AG10803 (cell line): Measurements from ENCODE around the gene CATSPER3.

Experiments used
- DNase-seq: peaks from one replicate; pipeline ENCODE4 v3.0.0; 2010; ENCODE audit warnings: low read depth
- H3K4me3 ChIP-seq: 2 replicates; pipeline ENCODE4 v1.5.1; 2011; ENCODE audit warnings: mild to moderate bottlenecking, low read length, control low read depth
- CTCF ChIP-seq: conservative IDR thresholded peaks from 2 replicates; pipeline ENCODE4 v1.5.1; 2011; ENCODE audit warnings: mild to moderate bottlenecking, low read length, control low read depth, inconsistent platforms

CATSPER3 gene

GRCh38 chr5:134937526-134937925 lies 30.2 kb upstream of the CATSPER3 start:
- no peak for DNase-seq
- no peak for TF ChIP-seq CTCF
- H3K4me3 ChIP-seq: no peak overlapping the region

GRCh38 chr5:134938030-134938429 lies 29.7 kb upstream of the CATSPER3 start:
- no peak overlapping the region for H3K4me3 ChIP-seq
- no peak for DNase-seq
- TF ChIP-seq CTCF: no peak

GRCh38 chr5:134939500-134939899 lies 28.2 kb upstream of the CATSPER3 start:
- no peak for DNase-seq

GRCh38 chr5:134943547-134943946 lies 24.2 kb upstream of the CATSPER3 start:
- no peak for DNase-seq
- no peak for TF ChIP-seq CTCF
- H3K4me3 ChIP-seq: no peak overlapping the region

More at GRCh38 chr5:134939500-134939899, 28.2 kb upstream of the CATSPER3 start:
- no peak overlapping the region for H3K4me3 ChIP-seq
- TF ChIP-seq CTCF: no peak

GRCh38 chr5:134944630-134945029 lies 23.1 kb upstream of the CATSPER3 start:
- no peak overlapping the region for H3K4me3 ChIP-seq
- peak; percentile 25 for DNase-seq

GRCh38 chr5:134945041-134945440 lies 22.7 kb upstream of the CATSPER3 start:
- no peak overlapping the region for H3K4me3 ChIP-seq
- TF ChIP-seq CTCF: no peak
- DNase-seq: no peak

More at GRCh38 chr5:134944630-134945029, 23.1 kb upstream of the CATSPER3 start:
- no peak for TF ChIP-seq CTCF

- no peak for TF ChIP-seq CTCF
- no peak overlapping the region for H3K4me3 ChIP-seq
- peak; percentile 6 for DNase-seq
Measured at GRCh38 chr5:134948911-134949310, 18.8 kb upstream of the CATSPER3 start.
